Measurements from ENCODE around the gene ADPRS.
A peak's percentile ranks its signal among the peaks of the same experiment; 100 is the strongest.

Gene ADPRS

GRCh38 chr1:36088577-36089392 lies at the start of gene ADPRS:
Gene ADPRS, plus strand, starts transcription at chr1:36088892. Its CDS starts 13 bp downstream, at chr1:36088905.
- Mint-ChIP-seq H3K27ac (peak within 1 kb of the TSS; percentile 92), H3K4me3 (peak within 1 kb of the TSS; percentile 82), H3K27me3 (peaks cover 13% of the 10 kb centered on the region), H3K4me1 (ENCODE audit: low read depth) (peaks cover 39% of the 10 kb centered on the region), H3K9me3 (no peaks in the 10 kb centered on the region), H3K36me3 (ENCODE audit: low read depth) (peaks cover 49% of the 10 kb centered on the region)
- intact Hi-C loops (cut with micrococcal nuclease) = loop anchor here (10.0 kb wide), 1 partner anchor 154 kb away; the partner anchor contains the start of gene AGO3

DNA sequence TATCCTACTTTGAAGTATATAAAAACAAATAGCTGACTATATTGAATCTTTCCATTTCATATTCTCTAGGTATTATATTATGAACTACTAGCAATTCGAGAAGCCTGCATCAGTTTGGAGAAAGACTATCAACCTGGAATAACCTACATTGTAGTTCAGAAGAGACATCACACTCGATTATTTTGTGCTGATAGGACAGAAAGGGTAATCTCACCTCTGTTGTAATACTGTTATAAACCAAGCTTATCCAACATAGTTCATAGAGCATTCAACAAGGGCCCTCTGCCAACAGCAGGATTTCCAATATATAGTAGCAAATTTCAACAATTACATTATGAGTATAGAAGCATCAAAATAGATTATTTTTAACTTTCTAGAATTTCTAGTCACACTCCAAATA lies 48.5 kb upstream of the ADPRS start:
- Mint-ChIP-seq H3K36me3 (ENCODE audit: low read depth) (peaks cover 66% of the 10 kb centered on the region), H3K9me3 (no peaks in the 10 kb centered on the region), H3K27ac (no peak overlapping the region), H3K27me3 (no peaks in the 10 kb centered on the region), H3K4me1 (ENCODE audit: low read depth) (peaks cover under 1% of the 10 kb centered on the region), H3K4me3 (no peak overlapping the region)
- intact Hi-C loops (cut with micrococcal nuclease) = no loop called here

- Mint-ChIP-seq H3K4me3 (no peak overlapping the region), H3K27me3 (no peaks in the 10 kb centered on the region), H3K4me1 (ENCODE audit: low read depth) (peaks cover 23% of the 10 kb centered on the region), H3K9me3 (no peaks in the 10 kb centered on the region), H3K36me3 (ENCODE audit: low read depth) (peaks cover 66% of the 10 kb centered on the region), H3K27ac (peak overlapping the region; percentile 60)
- intact Hi-C loops (cut with micrococcal nuclease) = no loop called here
Measured at GRCh38 chr1:36051821-36052220, 36.9 kb upstream of the ADPRS start.

- Mint-ChIP-seq H3K27me3 (no peaks in the 10 kb centered on the region), H3K36me3 (ENCODE audit: low read depth) (peaks cover 45% of the 10 kb centered on the region)
- intact Hi-C loops (cut with micrococcal nuclease) = no loop called here
Measured at GRCh38 chr1:36053978-36054377, 34.7 kb upstream of the ADPRS start.

DNA sequence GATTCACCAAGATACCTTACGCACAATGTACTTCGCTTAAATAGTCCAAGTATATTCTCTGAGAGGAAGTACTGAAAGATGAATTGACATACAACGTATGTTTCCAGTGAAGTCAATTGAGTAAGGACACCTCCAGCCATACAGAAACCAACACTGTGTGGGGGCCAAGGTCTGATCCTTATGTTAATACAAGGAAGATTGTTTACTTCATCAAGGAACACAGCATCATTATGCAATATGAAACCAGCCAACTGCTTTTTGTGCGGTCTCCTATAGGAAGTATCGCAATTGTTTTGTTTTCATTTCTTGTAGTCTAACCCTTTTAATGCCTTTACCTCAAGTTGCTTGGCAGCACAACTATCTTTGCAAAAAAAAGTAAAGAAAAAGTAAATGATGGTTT lies 33.0 kb upstream of the ADPRS start:
- Mint-ChIP-seq H3K27me3 (no peaks in the 10 kb centered on the region), H3K36me3 (ENCODE audit: low read depth) (peaks cover 35% of the 10 kb centered on the region), H3K9me3 (no peaks in the 10 kb centered on the region), H3K4me3 (no peak overlapping the region), H3K27ac (no peak overlapping the region), H3K4me1 (ENCODE audit: low read depth) (peaks cover 23% of the 10 kb centered on the region)
- intact Hi-C loops (cut with micrococcal nuclease) = no loop called here

More at GRCh38 chr1:36053978-36054377, 34.7 kb upstream of the ADPRS start:
- Mint-ChIP-seq H3K27ac (no peak overlapping the region), H3K9me3 (no peaks in the 10 kb centered on the region), H3K4me3 (no peak overlapping the region), H3K4me1 (ENCODE audit: low read depth) (peaks cover 23% of the 10 kb centered on the region)

GRCh38 chr1:36062315-36062714 lies 26.4 kb upstream of the ADPRS start:
- Mint-ChIP-seq H3K27me3 (no peaks in the 10 kb centered on the region), H3K9me3 (no peaks in the 10 kb centered on the region)

GRCh38 chr1:36067871-36068270 lies 20.8 kb upstream of the ADPRS start:
- Mint-ChIP-seq H3K4me3 (no peak overlapping the region), H3K27me3 (no peaks in the 10 kb centered on the region), H3K27ac (no peak overlapping the region), H3K4me1 (ENCODE audit: low read depth) (no peaks in the 10 kb centered on the region), H3K9me3 (no peaks in the 10 kb centered on the region), H3K36me3 (ENCODE audit: low read depth) (no peaks in the 10 kb centered on the region)
- intact Hi-C loops (cut with micrococcal nuclease) = no loop called here

More at GRCh38 chr1:36062315-36062714, 26.4 kb upstream of the ADPRS start:
- Mint-ChIP-seq H3K36me3 (ENCODE audit: low read depth) (peaks cover 6% of the 10 kb centered on the region), H3K27ac (no peak overlapping the region), H3K4me3 (no peak overlapping the region), H3K4me1 (ENCODE audit: low read depth) (no peaks in the 10 kb centered on the region)
- intact Hi-C loops (cut with micrococcal nuclease) = no loop called here

DNA sequence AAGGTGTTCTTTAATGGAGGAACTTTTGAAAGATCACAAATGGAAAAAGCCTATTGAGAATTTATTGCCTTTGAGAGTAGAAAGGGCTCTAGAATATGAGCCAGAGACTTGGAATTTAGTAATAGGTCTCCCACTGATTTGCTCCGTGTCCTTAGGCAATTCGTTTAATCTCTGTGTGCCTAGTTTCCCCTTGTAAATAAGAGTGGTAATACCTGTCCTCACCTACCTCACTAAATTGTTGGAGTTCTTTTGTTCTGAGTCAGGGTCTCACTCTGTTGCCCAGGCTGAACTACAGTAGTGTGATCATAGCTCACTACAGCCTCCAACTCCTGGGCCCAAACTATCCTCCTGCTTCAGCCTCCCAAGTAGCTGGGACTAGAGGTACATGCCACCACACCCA lies 19.8 kb upstream of the ADPRS start:
- Mint-ChIP-seq H3K27me3 (no peaks in the 10 kb centered on the region), H3K36me3 (ENCODE audit: low read depth) (no peaks in the 10 kb centered on the region), H3K4me3 (no peak overlapping the region), H3K4me1 (ENCODE audit: low read depth) (peaks cover 3% of the 10 kb centered on the region), H3K27ac (no peak overlapping the region), H3K9me3 (no peaks in the 10 kb centered on the region)
- intact Hi-C loops (cut with micrococcal nuclease) = no loop called here

DNA sequence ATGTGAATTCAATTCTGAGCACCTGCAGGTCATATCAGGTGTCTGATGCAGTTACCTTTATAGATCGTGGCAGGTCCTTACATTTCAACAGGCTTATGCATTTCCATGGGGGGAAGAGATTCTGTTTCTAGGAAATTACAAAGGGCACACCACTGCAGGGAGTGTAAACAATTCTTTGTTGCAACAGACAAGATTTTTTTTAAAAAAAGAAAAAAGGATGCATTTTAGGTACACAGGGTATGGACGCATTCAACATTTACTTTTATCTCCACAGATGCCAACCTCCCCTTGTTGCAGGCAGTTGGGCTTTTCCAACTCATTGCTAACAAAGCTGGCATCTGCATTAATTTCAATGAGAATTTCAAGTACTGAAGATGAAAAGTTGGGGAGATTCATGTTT lies 18.3 kb upstream of the ADPRS start:
- Mint-ChIP-seq H3K4me1 (ENCODE audit: low read depth) (peaks cover 12% of the 10 kb centered on the region), H3K27me3 (no peaks in the 10 kb centered on the region), H3K4me3 (no peak overlapping the region), H3K9me3 (no peaks in the 10 kb centered on the region), H3K27ac (no peak overlapping the region), H3K36me3 (ENCODE audit: low read depth) (no peaks in the 10 kb centered on the region)
- intact Hi-C loops (cut with micrococcal nuclease) = no loop called here

GRCh38 chr1:36076979-36077573 lies 11.6 kb upstream of the ADPRS start:
- Mint-ChIP-seq H3K27ac (no peak overlapping the region), H3K36me3 (ENCODE audit: low read depth) (no peaks in the 10 kb centered on the region), H3K4me1 (ENCODE audit: low read depth) (peaks cover 12% of the 10 kb centered on the region), H3K4me3 (no peak overlapping the region), H3K9me3 (no peaks in the 10 kb centered on the region), H3K27me3 (peaks cover 8% of the 10 kb centered on the region)
- intact Hi-C loops (cut with micrococcal nuclease) = no loop called here

GRCh38 chr1:36080236-36080635 lies 8.5 kb upstream of the ADPRS start:
- H3K4me1 Mint-ChIP-seq (ENCODE audit: low read depth) = no peaks in the 10 kb centered on the region

GRCh38 chr1:36080801-36081200 lies 7.9 kb upstream of the ADPRS start:
- H3K27me3 Mint-ChIP-seq = peaks cover 30% of the 10 kb centered on the region
- no peak overlapping the region for H3K4me3 Mint-ChIP-seq
- H3K36me3 Mint-ChIP-seq (ENCODE audit: low read depth) = no peaks in the 10 kb centered on the region
- H3K9me3 Mint-ChIP-seq = no peaks in the 10 kb centered on the region
- intact Hi-C loops (cut with micrococcal nuclease) = loop anchor here (10.0 kb wide), 1 partner anchor 146 kb away; the partner anchor contains the start of gene AGO3
- H3K27ac Mint-ChIP-seq = no peak overlapping the region
- no peaks in the 10 kb centered on the region for H3K4me1 Mint-ChIP-seq (ENCODE audit: low read depth)

More at GRCh38 chr1:36080236-36080635, 8.5 kb upstream of the ADPRS start:
- H3K36me3 Mint-ChIP-seq (ENCODE audit: low read depth) = no peaks in the 10 kb centered on the region
- no peak overlapping the region for H3K4me3 Mint-ChIP-seq
- intact Hi-C loops (cut with micrococcal nuclease) = loop anchor here (10.0 kb wide), 1 partner anchor 145 kb away; the partner anchor contains the start of gene AGO3
- peaks cover 30% of the 10 kb centered on the region for H3K27me3 Mint-ChIP-seq
- H3K27ac Mint-ChIP-seq = no peak overlapping the region
- no peaks in the 10 kb centered on the region for H3K9me3 Mint-ChIP-seq

DNA sequence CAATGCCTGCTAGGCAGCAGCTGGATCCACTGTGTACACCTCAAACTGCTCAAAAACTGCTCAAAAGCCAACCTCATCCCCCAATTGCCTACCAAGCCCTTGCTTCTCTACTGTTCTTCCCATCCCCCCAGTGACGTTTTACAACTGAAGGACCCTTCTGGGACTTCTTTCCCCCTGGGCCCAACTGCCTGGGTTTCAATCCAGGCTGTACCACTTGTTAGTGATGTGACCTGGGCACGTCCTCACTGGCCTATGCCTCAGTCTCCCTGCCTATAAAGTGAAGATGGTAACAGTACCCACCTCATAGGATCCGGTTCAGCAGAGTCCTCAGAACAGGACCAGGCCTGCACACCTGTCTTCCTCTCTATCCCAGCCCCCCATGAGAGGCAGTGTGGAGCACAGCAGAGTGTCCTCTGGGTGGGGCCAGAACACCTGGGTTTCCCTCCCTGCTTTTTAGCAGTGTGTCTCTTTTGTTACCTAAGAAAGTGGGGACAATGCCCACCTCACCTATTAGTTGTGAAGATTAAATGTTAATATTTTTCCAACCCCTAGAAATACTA lies 6.7 kb upstream of the ADPRS start:
- intact Hi-C loops (cut with micrococcal nuclease) = loop anchor here (10.0 kb wide), 1 partner anchor 147 kb away; the partner anchor contains the start of gene AGO3
- Mint-ChIP-seq H3K4me3 (no peak overlapping the region), H3K36me3 (ENCODE audit: low read depth) (no peaks in the 10 kb centered on the region), H3K4me1 (ENCODE audit: low read depth) (no peaks in the 10 kb centered on the region), H3K27ac (no peak overlapping the region), H3K9me3 (no peaks in the 10 kb centered on the region), H3K27me3 (peaks cover 30% of the 10 kb centered on the region)

- H3K36me3 Mint-ChIP-seq (ENCODE audit: low read depth) = no peaks in the 10 kb centered on the region
- no peak overlapping the region for H3K27ac Mint-ChIP-seq
- H3K9me3 Mint-ChIP-seq = no peaks in the 10 kb centered on the region
- H3K4me1 Mint-ChIP-seq (ENCODE audit: low read depth) = no peaks in the 10 kb centered on the region
- peaks cover 30% of the 10 kb centered on the region for H3K27me3 Mint-ChIP-seq
- intact Hi-C loops (cut with micrococcal nuclease) = loop anchor here (10.0 kb wide), 1 partner anchor 148 kb away; the partner anchor contains the start of gene AGO3
- H3K4me3 Mint-ChIP-seq = no peak overlapping the region
Measured at GRCh38 chr1:36083219-36083618, 5.5 kb upstream of the ADPRS start.

All from dendritic cell treated with granulocyte-macrophage colony-stimulating factor and Interleukin-4, amounts not matched to agents 40 ng/mL and 50 ng/mL, for 4 days (primary cell).